HG02870 (cell line): ENCODE data around the gene CMTM5.
"Not testable (repeated sequence)": the region's sequence is repeated elsewhere in the genome, so short reads cannot be mapped to it uniquely, and the experiment has no call there.

ENCODE experiments used
- ATAC-seq: cut with Tn5 transposase; IDR thresholded peaks from one replicate; pipeline ENCODE4 v1.9.1; 2021; ENCODE audit warnings: mild to moderate bottlenecking, moderate library complexity; ENCODE audit not compliant: unreplicated experiment

The CMTM5 gene

DNA sequence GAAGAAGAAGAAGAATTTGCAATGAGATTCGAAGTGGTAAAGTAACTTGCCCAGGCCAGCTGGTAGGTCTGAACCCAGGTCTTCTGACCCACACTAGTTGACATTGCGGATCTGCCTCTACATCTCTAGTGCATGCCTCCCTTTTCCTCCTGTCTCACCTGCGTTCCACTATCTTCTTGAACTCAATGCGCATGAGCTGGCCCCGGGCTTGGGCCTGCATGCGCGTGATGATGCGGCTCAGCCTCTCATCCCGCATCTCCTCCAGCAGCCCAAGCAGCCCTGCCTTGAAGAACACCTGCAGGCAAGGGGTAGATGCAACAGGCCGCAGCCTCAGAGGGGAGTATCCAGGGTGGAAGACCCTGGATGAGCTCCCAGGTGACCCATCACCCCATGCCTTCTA, 19.3 kb downstream of the CMTM5 start:
- ATAC-seq, result no peak

- no peak for ATAC-seq
These were observed 20.0 kb downstream of the CMTM5 start for GRCh38 chr14:23396781-23397407.

DNA sequence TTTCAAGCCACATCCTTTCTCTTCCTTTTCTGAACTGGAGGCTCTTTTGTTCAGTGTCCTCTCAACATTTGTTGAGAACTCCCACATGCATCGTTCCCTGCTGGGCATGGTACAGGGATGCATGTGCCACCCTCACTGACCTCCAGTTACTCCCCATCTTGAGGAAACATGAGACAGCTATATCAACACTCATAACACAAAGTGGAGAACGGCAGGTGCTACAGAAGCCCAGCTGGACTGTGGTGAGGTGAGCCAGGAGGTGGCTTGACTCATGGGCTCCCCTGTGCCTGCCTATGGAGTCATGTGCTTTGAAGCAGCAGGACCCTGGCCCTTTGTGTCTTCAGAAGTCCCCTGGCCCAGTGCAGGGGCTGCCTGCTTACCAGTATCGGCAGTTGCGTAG, 21.5 kb downstream of the CMTM5 start:
- ATAC-seq, result no peak

DNA sequence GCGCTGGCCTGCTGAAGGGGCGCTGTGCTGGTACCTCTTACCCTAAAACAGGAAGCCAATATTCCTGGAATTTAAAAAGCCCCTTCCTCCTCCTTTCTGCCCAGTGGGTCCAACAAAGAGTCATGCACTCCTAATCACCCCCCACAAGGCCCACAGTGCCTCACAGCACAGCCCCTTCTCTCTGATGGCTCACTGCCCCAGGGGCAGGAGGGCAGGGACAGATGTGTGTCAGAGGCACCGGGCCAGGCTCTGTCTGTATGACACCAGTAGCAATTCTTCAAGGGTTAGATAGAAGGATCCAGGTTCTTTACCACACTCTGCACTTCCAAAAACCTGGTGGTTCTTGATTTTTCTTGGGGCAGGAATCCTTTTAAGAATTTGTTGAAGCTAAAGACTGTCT, 22.3 kb downstream of the CMTM5 start:
- no peak for ATAC-seq

DNA sequence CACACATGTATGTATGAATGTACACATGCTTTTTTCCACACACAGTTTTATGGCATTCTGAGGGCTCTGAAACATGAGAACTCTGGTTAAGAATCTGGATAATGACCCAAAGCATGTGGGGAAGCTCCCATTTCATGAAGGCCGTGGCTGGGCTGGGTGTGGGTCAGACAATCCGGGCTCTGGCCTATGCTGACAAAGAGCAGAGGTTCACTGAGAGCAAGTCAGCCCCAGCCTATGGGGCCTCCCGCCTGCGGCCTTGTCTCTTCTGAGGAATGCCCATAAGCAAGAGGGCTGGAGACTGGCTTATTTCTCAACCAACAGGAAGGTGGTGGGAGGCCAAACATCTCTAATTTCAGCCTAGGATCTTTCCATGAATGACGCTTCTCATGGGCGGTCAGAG, 22.7 kb downstream of the CMTM5 start:
- ATAC-seq, result no peak

- not testable (repeated sequence) for ATAC-seq
These were observed 23.8 kb downstream of the CMTM5 start for GRCh38 chr14:23400496-23401149.

DNA sequence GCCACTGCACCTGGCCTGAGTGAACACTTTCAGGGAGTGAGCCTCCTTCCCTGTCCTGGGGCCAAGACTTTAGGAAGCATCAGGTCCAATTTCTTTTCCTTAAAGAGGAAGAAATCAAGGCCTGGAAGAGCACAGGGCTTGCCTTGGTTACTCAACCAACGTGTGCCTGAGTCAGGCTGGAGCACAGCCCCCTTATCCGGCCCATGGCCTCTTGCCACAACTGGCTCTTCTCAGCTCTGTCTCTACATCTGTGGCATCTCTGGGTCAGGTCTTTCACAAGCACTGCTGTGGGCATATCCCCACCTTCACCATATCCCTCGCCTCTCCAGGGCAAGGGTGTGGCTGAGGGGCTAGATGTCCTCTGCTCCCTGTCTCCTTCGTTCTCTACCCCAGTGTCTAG, 24.4 kb downstream of the CMTM5 start:
- no peak for ATAC-seq

- no peak for ATAC-seq
These were observed 25.7 kb downstream of the CMTM5 start for GRCh38 chr14:23402296-23403138.

DNA sequence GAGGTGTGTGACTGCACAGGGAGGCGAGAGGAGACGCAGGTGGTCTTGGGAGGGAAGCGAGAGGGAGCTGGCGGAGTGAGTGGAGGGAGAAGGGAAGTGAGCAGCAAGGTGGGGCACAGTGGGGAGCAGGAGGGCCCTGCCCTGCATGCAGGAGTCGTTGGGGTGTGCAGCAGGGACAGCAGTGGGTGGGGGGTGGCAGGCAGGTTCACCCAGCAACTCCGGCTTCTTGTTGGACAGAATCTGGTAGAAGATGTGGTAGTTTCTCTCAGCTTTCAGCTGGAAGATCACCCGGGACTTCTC, 26.2 kb downstream of the CMTM5 start:
- no peak for ATAC-seq

GRCh38 chr14:23403908-23404307, 27.1 kb downstream of the CMTM5 start:
- ATAC-seq, result no peak

GRCh38 chr14:23404331-23404900, 27.6 kb downstream of the CMTM5 start:
- ATAC-seq, result no peak

DNA sequence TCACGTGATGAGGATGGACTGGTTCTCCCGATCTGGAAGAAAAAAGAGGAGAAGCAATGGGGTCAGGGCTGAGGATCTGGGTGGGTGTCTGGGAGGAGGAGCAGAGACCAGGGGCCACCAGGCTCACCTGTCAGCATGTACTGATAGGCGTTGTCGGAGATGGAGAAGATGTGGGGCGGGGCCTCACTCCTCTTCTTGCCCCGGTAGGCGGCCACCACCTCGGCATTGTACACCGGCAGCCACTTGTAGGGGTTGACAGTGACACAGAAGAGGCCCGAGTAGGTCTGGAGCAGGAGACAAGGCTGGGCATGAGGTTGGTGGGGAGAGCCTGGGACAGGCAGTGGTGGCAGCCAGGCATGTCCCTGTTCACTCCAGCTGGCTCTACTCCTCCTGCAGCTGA, 28.2 kb downstream of the CMTM5 start:
- ATAC-seq, result no peak

- no peak for ATAC-seq
These were observed 28.7 kb downstream of the CMTM5 start for GRCh38 chr14:23405516-23406025.

GRCh38 chr14:23406244-23406643, 29.4 kb downstream of the CMTM5 start:
- no peak for ATAC-seq

GRCh38 chr14:23406725-23407355, 30.0 kb downstream of the CMTM5 start:
- ATAC-seq, result no peak

GRCh38 chr14:23407516-23408306, 30.9 kb downstream of the CMTM5 start, which contains the start of gene MYH6:
Gene MYH6, minus strand, starts transcription at chr14:23408273. Its CDS starts 1,050 bp downstream, at chr14:23407223.
- ATAC-seq, result no peak

GRCh38 chr14:23408307-23408630, 31.4 kb downstream of the CMTM5 start:
- no peak for ATAC-seq

DNA sequence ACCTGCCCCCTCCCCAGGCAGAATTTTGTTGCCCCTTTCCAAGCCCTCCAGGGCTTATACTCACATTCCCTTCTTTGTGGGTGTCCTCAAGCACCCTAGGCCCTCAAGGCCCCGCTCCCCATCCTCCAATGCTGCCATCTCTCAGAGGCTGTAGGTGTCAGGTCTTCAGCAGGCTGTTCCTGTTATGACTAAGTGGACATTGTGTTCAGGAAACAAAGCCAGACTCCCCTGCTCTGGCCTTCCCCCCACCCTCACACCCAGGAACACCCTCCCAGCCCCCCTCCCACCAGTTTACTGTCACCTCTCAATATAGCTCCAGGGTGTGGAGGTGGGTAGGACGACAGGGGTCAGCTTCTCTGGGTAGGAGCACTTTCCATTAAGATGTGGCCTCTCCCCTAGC, 32.6 kb downstream of the CMTM5 start:
- no peak for ATAC-seq

DNA sequence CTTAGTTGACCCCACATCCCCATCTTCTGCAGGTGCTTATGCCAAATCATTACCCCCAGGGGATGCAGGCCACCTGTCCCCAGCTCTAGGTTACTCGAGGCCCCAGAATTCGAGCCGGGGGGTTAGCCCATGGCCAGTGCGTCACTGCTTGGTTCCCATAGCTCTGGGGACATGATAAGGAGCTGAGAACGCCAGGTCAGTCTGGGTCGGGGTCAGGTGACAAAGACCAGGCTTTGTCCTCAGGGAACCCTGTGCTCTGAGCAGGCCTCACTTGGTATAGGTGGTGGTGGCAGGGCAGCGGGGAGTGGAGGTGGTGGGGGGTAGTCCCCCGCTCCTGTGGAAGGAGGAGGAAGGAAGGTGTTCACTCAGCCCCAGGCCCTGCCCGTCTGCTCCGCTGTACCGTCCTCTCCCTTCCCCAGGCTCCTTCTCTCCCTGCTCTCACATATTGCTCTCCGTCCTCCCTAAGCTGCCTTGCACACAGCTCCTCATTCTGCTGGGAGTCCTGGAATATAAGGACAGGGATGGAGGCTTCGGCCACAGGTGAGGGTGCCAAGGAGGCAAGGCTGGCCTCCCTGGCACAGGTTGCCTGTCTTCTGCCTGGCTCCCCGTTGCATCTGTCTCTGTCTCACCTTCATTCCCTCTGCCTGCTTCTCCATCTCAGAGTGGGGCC, 33.3 kb downstream of the CMTM5 start:
- ATAC-seq, result no peak
